Astrocyte (in vitro differentiated cells and primary cell): ENCODE data around the gene SLC7A6OS.

Source experiments
- CTCF ChIP-seq: IDR thresholded peaks from 2 replicates; pipeline ENCODE4 v1.5.1; 2011; ENCODE audit warnings: low read depth, mild to moderate bottlenecking, inconsistent platforms, low read length, moderate library complexity; ENCODE audit not compliant: insufficient read depth
- EZH2 ChIP-seq: IDR thresholded peaks from 2 replicates; pipeline ENCODE4 v1.6.1; 2012; ENCODE audit warnings: mild to moderate bottlenecking, low read length, inconsistent platforms; ENCODE audit not compliant: insufficient read depth

- TF ChIP-seq CTCF: no peak
- TF ChIP-seq EZH2: no peak
Observed at GRCh38 chr16:68332411-68333121, 21.8 kb upstream of the SLC7A6OS start.
